ENCODE measurements around the gene STX4.

GRCh38 chr16:31009894-31010584, 23.3 kb upstream of the STX4 start:
- TF ChIP-seq POLR2A (IDR thresholded peaks at IDR 0.05) (no peak), CTCF (IDR thresholded peaks at IDR 0.05) (no peak), POLR2AphosphoS5 (IDR thresholded peaks at IDR 0.05) (no peak)

Data from breast epithelium (tissue), 3 donors.